ENCODE measurements around the gene TICRR. TPM values are rescaled to one million over a fixed set of nuclear protein-coding genes. Genes with fewer than 3 reads are reported as not detected.

Gene TICRR
- total and polyA plus RNA-seq, 3 experiments from 2014 or later = 14.0 TPM; not detected in 1

DNA sequence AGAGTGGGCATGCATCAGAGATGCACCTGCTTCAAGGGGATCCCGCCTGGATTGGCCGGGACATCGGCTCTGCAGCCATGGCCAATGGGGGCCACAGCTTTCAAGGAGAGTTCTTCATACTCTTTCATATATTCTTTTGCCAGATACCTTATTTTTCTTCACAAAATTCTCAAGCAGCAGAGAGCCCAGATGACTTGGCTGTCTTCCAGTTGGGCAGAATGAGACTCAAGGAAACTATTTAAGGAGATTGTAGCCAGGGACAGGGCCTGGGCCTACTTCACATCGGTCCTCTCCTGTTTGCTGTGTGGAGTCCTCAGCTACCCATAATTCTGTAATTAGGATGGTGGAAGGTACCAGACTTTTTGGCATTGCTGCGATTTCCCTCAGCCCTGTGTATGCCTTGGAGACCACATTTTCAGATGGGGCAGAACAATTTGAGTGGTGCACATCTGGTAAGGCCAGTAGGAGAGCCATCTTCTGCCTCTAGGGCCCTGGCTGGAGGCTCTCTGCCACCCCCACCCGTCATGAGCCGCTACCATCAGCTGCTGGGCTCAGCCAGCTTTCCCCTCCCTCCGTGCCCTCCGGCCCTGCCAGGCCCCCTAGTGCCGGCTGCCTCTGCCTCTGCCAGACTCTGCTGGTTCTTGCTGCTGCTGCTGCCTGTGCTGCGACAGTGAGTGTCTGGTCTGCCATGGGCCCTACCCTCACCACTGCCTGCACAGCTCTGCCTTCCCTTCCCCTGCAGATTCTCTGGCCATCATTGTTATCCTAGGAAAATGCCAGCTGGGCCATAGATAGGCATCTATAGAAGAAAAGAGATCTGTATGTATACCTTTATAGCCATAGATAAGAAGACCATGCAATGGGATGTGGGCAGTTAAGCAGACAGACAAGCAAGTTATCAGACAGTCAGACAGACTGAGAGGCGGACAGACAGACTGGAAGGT lies 97.2 kb downstream of the TICRR start:
- H3K9me3 Mint-ChIP-seq = no peaks in the 10 kb centered on the region
- H3K9me3 ChIP-seq (ENCODE audit: low read length) = no peaks in the 10 kb centered on the region
- peaks cover 2 to 15% of the 10 kb centered on the region in 2 donors for H3K27me3 Mint-ChIP-seq
- no peaks in the 10 kb centered on the region for H3K4me1 ChIP-seq (ENCODE audit: insufficient read depth, low read length)
- H3K36me3 ChIP-seq (ENCODE audit: insufficient read depth, low read length) = no peaks in the 10 kb centered on the region
- peaks cover 0 to 2% (median 0%) of the 10 kb centered on the region in 3 donors for H3K36me3 Mint-ChIP-seq
- no peak overlapping the region for H3K4me3 Mint-ChIP-seq
- H3K27ac Mint-ChIP-seq = no peak overlapping the region
- H3K27ac ChIP-seq (ENCODE audit: low read depth, low read length) = no peak overlapping the region
- DNase-seq = no peak
- ChIA-PET POLR2A (no interaction called here), CTCF (no interaction called here)
- H3K4me1 Mint-ChIP-seq = no peaks in the 10 kb centered on the region
- H3K27me3 ChIP-seq (ENCODE audit: insufficient read depth, low read length, poor library complexity, severe bottlenecking) = no peaks in the 10 kb centered on the region
- no peak overlapping the region for H3K4me3 ChIP-seq (ENCODE audit: low read length)

GRCh38 chr15:89673165-89673512 lies 97.9 kb downstream of the TICRR start:
- H3K4me1 Mint-ChIP-seq = no peaks in the 10 kb centered on the region
- no peak overlapping the region for H3K27ac Mint-ChIP-seq
- H3K4me3 Mint-ChIP-seq = no peak overlapping the region
- no peaks in the 10 kb centered on the region for H3K9me3 Mint-ChIP-seq
- no peak for DNase-seq
- CTCF ChIA-PET = no interaction called here
- Histone ChIP-seq H3K9me3 (ENCODE audit: low read length) (no peaks in the 10 kb centered on the region), H3K4me3 (ENCODE audit: low read length) (no peak overlapping the region), H3K36me3 (ENCODE audit: insufficient read depth, low read length) (no peaks in the 10 kb centered on the region), H3K4me1 (ENCODE audit: insufficient read depth, low read length) (no peaks in the 10 kb centered on the region), H3K27ac (ENCODE audit: low read depth, low read length) (no peak overlapping the region), H3K27me3 (ENCODE audit: insufficient read depth, low read length, poor library complexity, severe bottlenecking) (no peaks in the 10 kb centered on the region)
- H3K27me3 Mint-ChIP-seq = peaks cover 2 to 11% of the 10 kb centered on the region in 2 donors
- H3K36me3 Mint-ChIP-seq = peaks cover 0 to 2% (median 0%) of the 10 kb centered on the region in 3 donors
- POLR2A ChIA-PET = no interaction called here

GRCh38 chr15:89674526-89674925 lies 99.3 kb downstream of the TICRR start:
- Histone ChIP-seq H3K36me3 (ENCODE audit: insufficient read depth, low read length) (no peaks in the 10 kb centered on the region), H3K27ac (ENCODE audit: low read depth, low read length) (no peak overlapping the region), H3K4me3 (ENCODE audit: low read length) (no peak overlapping the region), H3K4me1 (ENCODE audit: insufficient read depth, low read length) (no peaks in the 10 kb centered on the region), H3K9me3 (ENCODE audit: low read length) (no peaks in the 10 kb centered on the region), H3K27me3 (ENCODE audit: insufficient read depth, low read length, poor library complexity, severe bottlenecking) (no peaks in the 10 kb centered on the region)
- Mint-ChIP-seq H3K4me3 (no peak overlapping the region), H3K4me1 (no peaks in the 10 kb centered on the region), H3K9me3 (no peaks in the 10 kb centered on the region), H3K27me3 (peaks cover 2 to 8% of the 10 kb centered on the region in 2 donors), H3K36me3 (peaks cover 0 to 2% (median 0%) of the 10 kb centered on the region in 3 donors), H3K27ac (no peak overlapping the region)
- no peak for DNase-seq
- ChIA-PET CTCF (no interaction called here), POLR2A (no interaction called here)

GRCh38 chr15:89675606-89676005 lies 100.3 kb downstream of the TICRR start:
- Mint-ChIP-seq H3K27me3 (peaks cover 2 to 8% of the 10 kb centered on the region in 2 donors), H3K4me1 (no peaks in the 10 kb centered on the region), H3K36me3 (peaks cover 0 to 4% (median 0%) of the 10 kb centered on the region in 3 donors), H3K4me3 (no peak overlapping the region), H3K9me3 (no peaks in the 10 kb centered on the region), H3K27ac (peak overlapping the region in 1 of 8 donors; percentile 47)
- POLR2A ChIA-PET = no interaction called here
- H3K36me3 ChIP-seq (ENCODE audit: insufficient read depth, low read length) = no peaks in the 10 kb centered on the region
- no peaks in the 10 kb centered on the region for H3K9me3 ChIP-seq (ENCODE audit: low read length)
- no peaks in the 10 kb centered on the region for H3K27me3 ChIP-seq (ENCODE audit: insufficient read depth, low read length, poor library complexity, severe bottlenecking)
- H3K4me1 ChIP-seq (ENCODE audit: insufficient read depth, low read length) = no peaks in the 10 kb centered on the region
- DNase-seq = no peak
- CTCF ChIA-PET = no interaction called here
- H3K4me3 ChIP-seq (ENCODE audit: low read length) = no peak overlapping the region
- no peak overlapping the region for H3K27ac ChIP-seq (ENCODE audit: low read depth, low read length)

DNA sequence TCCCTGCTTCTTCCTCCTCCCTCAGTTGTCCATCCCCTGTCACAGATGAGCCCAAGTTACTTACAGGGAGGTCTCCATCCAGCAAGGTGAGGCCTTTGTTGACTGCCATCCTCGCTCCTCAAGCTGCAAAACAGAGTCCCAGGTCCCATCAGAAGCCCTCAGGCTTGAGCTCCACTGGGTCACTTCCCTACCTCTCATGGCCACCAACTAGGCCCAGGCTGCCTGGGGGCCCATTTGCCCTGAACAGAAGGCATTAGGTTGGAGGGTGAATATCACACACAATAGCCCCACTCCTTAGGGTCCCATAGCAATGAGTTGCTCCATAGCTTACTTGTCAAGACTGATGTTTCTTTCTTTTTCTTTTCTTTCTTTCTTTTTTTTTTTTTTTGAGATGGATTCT lies 102.1 kb downstream of the TICRR start:
- no peaks in the 10 kb centered on the region for H3K9me3 ChIP-seq (ENCODE audit: low read length)
- no peak overlapping the region for H3K27ac Mint-ChIP-seq
- H3K27me3 Mint-ChIP-seq = peaks cover 2 to 8% of the 10 kb centered on the region in 2 donors
- no peaks in the 10 kb centered on the region for H3K9me3 Mint-ChIP-seq
- ChIA-PET POLR2A (no interaction called here), CTCF (no interaction called here)
- H3K27ac ChIP-seq (ENCODE audit: low read depth, low read length) = no peak overlapping the region
- no peak overlapping the region for H3K4me3 ChIP-seq (ENCODE audit: low read length)
- no peaks in the 10 kb centered on the region for H3K4me1 ChIP-seq (ENCODE audit: insufficient read depth, low read length)
- DNase-seq = no peak
- no peaks in the 10 kb centered on the region for H3K36me3 ChIP-seq (ENCODE audit: insufficient read depth, low read length)
- no peaks in the 10 kb centered on the region for H3K27me3 ChIP-seq (ENCODE audit: insufficient read depth, low read length, poor library complexity, severe bottlenecking)
- peaks cover 0 to 9% (median 5%) of the 10 kb centered on the region in 3 donors for H3K36me3 Mint-ChIP-seq
- H3K4me1 Mint-ChIP-seq = no peaks in the 10 kb centered on the region
- H3K4me3 Mint-ChIP-seq = no peak overlapping the region

Other genes with a start within 250 kb of the TICRR start
- 100 to 1,000 TPM; 106 to 110 TPM for gene POLG, start 240.6 kb upstream of the TICRR start, total RNA-seq
- 56.0 TPM for gene POLG, start 240.6 kb upstream of the TICRR start, polyA plus RNA-seq
- not detected for gene RHCG, start 78.9 kb upstream of the TICRR start, total RNA-seq
- gene RHCG, start 78.9 kb upstream of the TICRR start, polyA plus RNA-seq = not detected
- 1 to 10 TPM; 2.4 to 2.7 TPM for gene KIF7, start 80.0 kb downstream of the TICRR start, total RNA-seq
- gene KIF7, start 80.0 kb downstream of the TICRR start, polyA plus RNA-seq = not detected
- under 1 TPM; 0.35 to 0.50 TPM for gene PLIN1, start 103.9 kb downstream of the TICRR start, total RNA-seq
- not detected for gene PLIN1, start 103.9 kb downstream of the TICRR start, polyA plus RNA-seq
- gene PEX11A, start 115.3 kb downstream of the TICRR start, total RNA-seq = 1 to 10 TPM; 2.9 to 3.5 TPM
- 2.8 TPM for gene PEX11A, start 115.3 kb downstream of the TICRR start, polyA plus RNA-seq
- not detected for gene WDR93, start 115.3 kb downstream of the TICRR start, total RNA-seq
- gene WDR93, start 115.3 kb downstream of the TICRR start, polyA plus RNA-seq = 0.08 TPM
- gene MESP1, start 175.8 kb downstream of the TICRR start, total RNA-seq = 1 to 10 TPM; 5.3 to 5.6 TPM
- 0.60 TPM for gene MESP1, start 175.8 kb downstream of the TICRR start, polyA plus RNA-seq
- not detected for gene MESP2, start 200.9 kb downstream of the TICRR start, total RNA-seq
- not detected for gene MESP2, start 200.9 kb downstream of the TICRR start, polyA plus RNA-seq
- under 1 TPM; 0.85 to 1.00 TPM for gene ANPEP, start 239.4 kb downstream of the TICRR start, total RNA-seq
- not detected for gene ANPEP, start 239.4 kb downstream of the TICRR start, polyA plus RNA-seq